ENCODE measurements around the gene PICK1. TPM values are rescaled to one million over a fixed set of nuclear protein-coding genes. Genes with fewer than 3 reads are reported as not detected.

The PICK1 gene
- polyA plus RNA-seq, 1 donor from 2014 or later, result 6.5 TPM

DNA sequence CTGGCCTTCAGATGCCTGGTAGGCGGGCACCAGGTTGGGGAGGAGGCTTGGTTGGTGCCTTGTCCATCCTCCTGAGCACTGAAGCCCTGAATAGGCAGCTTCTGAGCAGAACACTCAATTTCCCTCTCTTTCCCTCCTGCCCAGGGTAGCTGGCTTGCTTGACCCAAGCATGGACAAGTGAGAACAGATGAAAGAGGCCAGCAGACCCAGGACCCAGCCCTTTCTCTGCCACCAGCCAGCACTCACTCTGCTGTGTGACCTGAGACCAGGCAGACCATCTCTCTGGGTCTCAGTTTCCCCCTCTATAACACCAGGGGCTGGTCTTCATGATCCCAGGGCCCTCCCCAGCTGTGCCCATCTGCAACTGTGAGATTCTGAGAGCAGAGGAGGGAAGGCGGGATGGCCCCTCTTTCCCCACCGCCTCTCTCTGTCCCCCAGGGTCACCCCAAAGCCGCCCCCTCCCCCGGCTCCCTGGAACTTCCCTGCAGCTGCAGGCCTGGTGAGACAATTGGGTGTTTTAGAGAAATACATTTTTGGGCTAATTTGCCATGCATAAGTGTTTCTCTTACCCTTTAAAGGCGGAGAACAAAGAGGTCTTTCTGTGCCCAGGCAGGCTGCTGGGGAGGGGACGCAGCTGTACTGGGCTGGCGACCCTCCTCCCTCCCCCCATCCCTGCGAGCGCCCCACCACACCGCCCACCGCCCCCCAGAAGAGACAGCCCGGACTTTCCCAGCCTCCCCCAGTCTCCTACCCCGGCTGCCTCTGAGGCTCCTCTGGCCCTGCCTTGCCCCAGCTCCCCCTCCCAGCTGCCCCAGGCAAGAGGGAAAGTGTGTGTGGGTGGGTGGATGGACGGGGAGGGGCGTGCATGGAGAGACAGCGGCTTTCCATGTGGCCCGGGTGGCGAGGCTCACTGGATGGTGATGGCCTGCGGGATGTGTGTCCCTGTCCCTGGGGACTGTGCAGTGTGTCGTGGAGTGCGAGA, 30.8 kb upstream of the PICK1 start:
- H3K4me3 Mint-ChIP-seq, result peak overlapping the region in 1 of 4 donors; percentile 37
- H3K27me3 Mint-ChIP-seq, result peaks cover 4% of the 10 kb centered on the region
- H3K9me3 Mint-ChIP-seq, result no peaks in the 10 kb centered on the region

DNA sequence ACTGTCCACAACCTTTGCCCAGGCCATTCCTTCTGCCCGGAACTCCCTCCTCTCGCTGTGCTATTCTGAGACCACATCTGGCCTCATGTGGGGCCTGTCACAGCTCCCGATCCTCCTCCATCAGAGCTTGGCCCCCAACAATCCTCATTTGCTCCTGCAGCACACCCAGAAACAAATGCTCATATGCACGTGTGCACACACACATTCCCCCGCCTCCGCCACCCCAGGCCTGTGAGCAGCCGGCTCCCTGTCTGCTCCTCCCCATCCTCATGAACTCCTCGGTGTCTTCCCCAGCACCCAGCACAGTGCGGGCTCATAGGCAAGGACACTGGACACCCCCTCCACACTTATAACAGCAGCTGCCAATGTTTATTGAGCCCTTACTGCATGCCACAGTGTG, 29.7 kb upstream of the PICK1 start:
- no peak overlapping the region for H3K27ac Mint-ChIP-seq
- no peak overlapping the region for H3K4me3 Mint-ChIP-seq
- no peaks in the 10 kb centered on the region for H3K9me3 Mint-ChIP-seq
- H3K27me3 Mint-ChIP-seq, result peaks cover 4% of the 10 kb centered on the region
- H3K36me3 Mint-ChIP-seq, result peaks cover 2% of the 10 kb centered on the region
- H3K4me1 Mint-ChIP-seq, result peaks cover 0 to 5% (median 0%) of the 10 kb centered on the region in 3 donors

More for the DNA sequence above, 30.8 kb upstream of the PICK1 start:
- H3K36me3 Mint-ChIP-seq, result peaks cover 1% of the 10 kb centered on the region
- no peak overlapping the region for H3K27ac Mint-ChIP-seq
- peaks cover 0 to 5% (median 0%) of the 10 kb centered on the region in 3 donors for H3K4me1 Mint-ChIP-seq

DNA sequence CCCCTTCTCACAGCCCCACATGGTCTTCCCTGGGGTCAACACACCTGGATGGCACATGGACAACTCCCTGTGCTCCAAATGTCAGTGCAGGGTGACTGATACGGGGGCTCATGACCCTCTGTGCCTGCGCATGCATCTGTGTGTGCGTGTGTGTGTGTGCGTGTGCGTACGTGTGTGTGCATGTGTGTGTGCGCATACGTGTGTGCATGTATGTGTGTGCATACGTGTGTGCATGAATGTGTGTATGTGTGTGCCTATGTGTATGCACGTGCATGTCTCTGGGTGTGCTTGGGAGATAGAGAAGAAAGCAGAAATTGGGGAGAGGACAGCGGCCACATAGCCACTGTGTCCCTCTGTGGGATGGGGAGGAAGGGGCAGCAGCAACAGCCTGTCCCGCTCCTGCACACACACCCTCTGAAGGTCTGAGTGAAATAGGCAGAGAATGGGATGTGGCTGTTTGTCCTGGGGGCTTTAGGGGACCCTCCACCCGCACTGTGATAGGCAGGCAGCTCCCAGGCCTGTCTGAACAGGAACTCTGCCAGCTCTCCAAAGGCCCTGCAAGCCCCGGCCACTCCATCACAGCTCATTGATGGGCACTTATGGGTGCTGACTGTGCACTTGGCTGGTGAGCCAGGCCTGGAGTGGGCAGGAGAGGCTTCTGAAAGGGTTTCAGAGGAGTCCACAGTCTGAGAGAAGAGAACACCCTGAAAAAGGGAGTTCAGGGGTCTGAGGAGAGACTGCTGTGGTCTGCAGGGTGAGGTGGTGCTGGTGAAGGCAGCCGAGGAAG, 28.7 kb upstream of the PICK1 start:
- H3K4me3 Mint-ChIP-seq, result no peak overlapping the region
- H3K36me3 Mint-ChIP-seq, result peaks cover 3% of the 10 kb centered on the region
- H3K4me1 Mint-ChIP-seq, result peaks cover 0 to 5% (median 0%) of the 10 kb centered on the region in 3 donors
- no peaks in the 10 kb centered on the region for H3K9me3 Mint-ChIP-seq
- H3K27ac Mint-ChIP-seq, result no peak overlapping the region
- H3K27me3 Mint-ChIP-seq, result peaks cover 4% of the 10 kb centered on the region

DNA sequence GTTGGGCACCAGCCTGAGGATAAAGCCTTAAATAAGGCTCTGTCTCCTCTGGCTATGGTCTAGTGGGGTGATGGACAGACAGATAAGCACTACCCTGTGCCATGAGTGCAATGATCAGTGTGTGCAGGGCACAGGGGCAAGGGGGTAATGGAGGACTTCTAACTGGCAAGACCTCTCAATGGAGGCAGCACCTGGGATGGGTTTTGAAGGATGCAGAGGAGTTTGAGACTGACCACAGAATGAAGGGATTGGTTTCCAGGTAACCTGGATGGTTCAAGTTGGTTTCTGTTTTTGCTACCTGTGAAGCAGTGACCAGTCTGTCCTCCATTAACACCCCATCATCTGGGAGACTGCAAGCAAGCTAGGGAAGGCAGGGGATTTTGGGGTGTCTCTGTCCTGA, 27.8 kb upstream of the PICK1 start:
- H3K9me3 Mint-ChIP-seq, result no peaks in the 10 kb centered on the region
- peaks cover 3% of the 10 kb centered on the region for H3K36me3 Mint-ChIP-seq
- peak overlapping the region in 1 of 4 donors; percentile 55 for H3K4me3 Mint-ChIP-seq
- H3K27ac Mint-ChIP-seq, result no peak overlapping the region
- peaks cover 8% of the 10 kb centered on the region for H3K27me3 Mint-ChIP-seq
- peaks cover 0 to 5% (median 0%) of the 10 kb centered on the region in 3 donors for H3K4me1 Mint-ChIP-seq

DNA sequence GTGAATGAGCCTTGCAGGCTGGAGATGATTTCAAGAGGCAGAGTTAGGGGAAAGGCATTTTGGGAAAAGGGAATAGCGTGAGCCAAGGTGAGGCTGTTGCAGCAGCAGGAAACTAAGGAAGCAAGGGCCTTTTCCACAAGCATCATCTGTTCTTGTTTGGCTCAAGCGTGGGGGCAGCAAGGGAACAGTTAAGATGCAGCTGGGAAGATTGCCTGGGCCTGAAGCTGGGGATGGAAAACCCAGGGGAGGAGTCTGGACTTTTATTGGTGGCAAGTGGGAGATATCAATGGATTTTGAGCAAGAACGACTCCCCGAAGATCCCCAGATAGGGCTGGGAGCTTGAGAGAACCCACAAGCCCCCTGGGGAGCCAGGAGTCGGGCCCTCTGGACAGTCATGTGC, 27.3 kb upstream of the PICK1 start:
- Mint-ChIP-seq H3K4me1 (peaks cover 0 to 6% (median 1%) of the 10 kb centered on the region in 3 donors), H3K27me3 (peaks cover 8% of the 10 kb centered on the region), H3K27ac (no peak overlapping the region), H3K36me3 (peaks cover 3% of the 10 kb centered on the region), H3K9me3 (no peaks in the 10 kb centered on the region), H3K4me3 (no peak overlapping the region)

DNA sequence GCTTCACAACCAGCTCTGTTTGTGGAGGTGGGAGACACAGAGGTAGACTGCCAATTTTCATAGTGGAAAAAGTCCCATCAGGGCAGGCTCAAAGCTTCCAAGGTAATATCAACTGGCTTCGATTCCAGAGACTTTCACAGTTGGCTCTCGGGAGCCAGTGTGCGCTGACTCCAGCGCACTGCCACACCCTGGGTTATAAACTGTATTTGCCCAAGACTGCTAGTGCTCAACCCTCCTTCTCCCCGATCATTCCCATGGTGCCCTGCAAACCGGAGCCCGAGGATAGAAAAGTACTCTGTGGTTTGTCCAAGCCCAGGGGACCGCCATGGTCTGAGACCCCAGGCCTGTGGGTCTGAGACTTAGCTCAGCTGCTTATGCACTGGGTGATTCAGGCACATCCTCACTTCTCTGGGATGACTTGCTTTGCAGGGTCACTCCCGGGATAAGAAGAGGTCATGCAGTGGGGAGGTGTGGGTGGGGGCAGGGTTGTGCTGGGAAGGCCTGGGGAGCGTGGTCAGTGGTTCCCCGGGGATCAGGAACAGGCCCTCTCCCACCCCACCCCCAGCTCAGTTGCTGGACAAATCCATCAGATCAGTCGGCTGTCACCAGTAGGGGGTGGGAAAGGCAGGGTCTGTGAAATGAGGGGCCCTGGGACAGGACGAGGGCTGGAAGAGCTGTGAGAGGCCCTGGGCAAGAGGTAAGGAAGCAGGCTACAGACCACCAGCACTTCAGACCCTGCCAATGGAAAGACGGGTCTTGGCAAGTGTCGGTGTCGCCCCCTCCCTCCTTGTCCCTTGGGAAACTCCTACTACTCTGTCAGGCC, 26.7 kb upstream of the PICK1 start:
- peaks cover 0 to 8% (median 1%) of the 10 kb centered on the region in 3 donors for H3K4me1 Mint-ChIP-seq
- H3K27ac Mint-ChIP-seq, result no peak overlapping the region
- peaks cover 3% of the 10 kb centered on the region for H3K36me3 Mint-ChIP-seq
- peaks cover 8% of the 10 kb centered on the region for H3K27me3 Mint-ChIP-seq
- H3K9me3 Mint-ChIP-seq, result no peaks in the 10 kb centered on the region
- H3K4me3 Mint-ChIP-seq, result no peak overlapping the region

DNA sequence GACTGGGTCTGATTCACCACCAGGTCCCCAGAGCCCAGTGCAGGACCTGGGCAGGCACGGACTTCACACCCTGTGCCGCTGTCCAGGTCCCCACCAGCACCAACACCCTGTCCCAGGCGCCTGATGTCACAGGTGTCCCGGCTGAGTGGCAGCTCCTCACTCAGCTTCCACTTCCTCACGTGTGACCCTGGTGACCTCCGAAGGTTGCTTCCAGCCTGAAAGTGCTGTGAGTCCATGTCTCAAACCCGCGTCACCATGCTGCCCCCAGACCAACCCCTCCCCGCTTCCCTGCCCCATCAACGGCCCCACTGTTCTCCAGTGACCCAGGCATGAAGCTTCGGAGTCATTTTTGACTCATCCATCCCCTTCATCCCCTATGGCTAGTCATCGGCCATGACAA, 25.7 kb upstream of the PICK1 start:
- H3K36me3 Mint-ChIP-seq, result peaks cover 3% of the 10 kb centered on the region
- no peak overlapping the region for H3K27ac Mint-ChIP-seq
- no peak overlapping the region for H3K4me3 Mint-ChIP-seq
- peaks cover 6% of the 10 kb centered on the region for H3K27me3 Mint-ChIP-seq
- H3K9me3 Mint-ChIP-seq, result no peaks in the 10 kb centered on the region
- H3K4me1 Mint-ChIP-seq, result peaks cover 0 to 8% (median 1%) of the 10 kb centered on the region in 3 donors

DNA sequence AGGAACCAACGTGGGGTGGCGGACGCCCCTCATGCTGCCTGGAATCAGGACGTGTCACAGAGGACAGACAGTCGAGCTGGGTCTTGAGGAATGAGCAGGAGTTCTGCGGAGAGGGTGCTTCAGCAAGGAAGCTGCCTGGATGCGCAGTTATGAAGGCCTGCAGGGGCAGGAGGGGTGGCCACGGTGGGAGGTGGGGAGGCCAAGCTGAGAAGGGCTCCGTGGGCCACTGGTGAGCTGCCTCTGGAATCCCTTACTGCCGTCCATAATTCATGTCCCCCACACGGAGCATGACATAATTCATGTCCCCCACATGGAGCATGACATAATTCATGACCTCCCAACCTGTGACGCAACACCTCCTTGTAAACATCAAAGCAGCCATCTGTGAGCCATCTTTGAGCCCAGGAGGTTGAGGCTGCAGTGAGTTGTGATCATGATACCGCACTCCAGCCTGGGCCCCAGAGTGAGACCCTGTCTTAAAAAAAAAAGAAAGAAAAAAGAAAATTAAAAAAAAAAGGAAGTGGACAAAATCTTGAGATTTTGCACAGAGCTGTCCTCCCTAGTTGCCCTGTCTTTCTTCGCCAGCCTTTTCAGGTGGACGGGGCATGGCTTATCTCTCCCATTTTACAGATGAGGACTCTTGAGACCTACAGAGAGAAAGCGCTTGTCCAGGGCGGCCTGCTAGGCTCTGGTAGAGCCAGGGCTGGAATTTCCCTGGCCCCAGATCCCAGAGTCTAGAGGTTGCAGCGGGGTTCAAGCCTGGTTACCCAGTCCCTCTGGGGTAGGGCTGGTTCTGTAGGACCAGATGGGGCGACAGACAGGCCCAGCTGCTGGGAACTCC, 24.3 kb upstream of the PICK1 start:
- Mint-ChIP-seq H3K9me3 (no peaks in the 10 kb centered on the region), H3K27ac (no peak overlapping the region), H3K36me3 (peaks cover 1% of the 10 kb centered on the region), H3K27me3 (peaks cover 7% of the 10 kb centered on the region), H3K4me1 (peaks cover 0 to 8% (median 1%) of the 10 kb centered on the region in 3 donors), H3K4me3 (no peak overlapping the region)

DNA sequence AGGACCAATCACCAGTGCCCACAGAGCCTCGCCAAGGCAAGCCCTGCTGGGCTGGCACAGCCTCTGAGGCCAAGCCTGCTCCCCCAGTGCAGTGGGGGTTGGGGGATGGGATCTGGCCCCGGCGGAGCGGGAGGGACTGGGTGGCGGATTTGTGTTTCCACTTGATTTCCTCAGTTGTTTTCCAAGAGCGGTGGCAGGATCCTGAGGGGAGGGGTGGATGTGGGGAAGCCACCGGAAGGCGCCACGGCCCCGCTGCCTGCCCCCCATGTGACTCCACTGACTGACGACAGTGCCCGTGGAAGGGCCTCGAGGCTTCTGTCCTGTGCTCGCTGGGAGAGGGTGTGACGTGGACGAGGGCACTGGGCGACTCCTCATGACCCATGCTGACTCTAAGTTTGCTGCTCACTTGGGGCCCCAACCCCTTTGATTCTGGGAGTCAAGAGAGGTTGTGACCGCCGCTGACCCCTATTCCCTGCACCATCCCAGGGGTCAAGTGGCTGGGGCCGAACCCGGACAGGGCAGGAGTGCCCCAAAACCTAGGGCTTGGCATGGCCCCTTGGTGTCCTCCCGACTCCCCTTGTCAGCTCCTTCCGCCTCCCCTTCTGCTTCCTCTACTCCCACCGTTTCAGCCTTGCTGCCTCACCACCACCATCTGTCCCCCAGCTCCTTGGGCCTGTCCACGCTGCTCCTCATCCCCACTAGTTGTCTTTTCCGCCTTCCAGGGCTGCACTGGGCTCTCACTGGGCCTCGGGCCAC, 23.5 kb upstream of the PICK1 start:
- H3K36me3 Mint-ChIP-seq, result peaks cover 1% of the 10 kb centered on the region
- H3K4me1 Mint-ChIP-seq, result peaks cover 0 to 8% (median 1%) of the 10 kb centered on the region in 3 donors
- peaks cover 8% of the 10 kb centered on the region for H3K27me3 Mint-ChIP-seq
- no peaks in the 10 kb centered on the region for H3K9me3 Mint-ChIP-seq
- H3K4me3 Mint-ChIP-seq, result no peak overlapping the region
- H3K27ac Mint-ChIP-seq, result no peak overlapping the region

DNA sequence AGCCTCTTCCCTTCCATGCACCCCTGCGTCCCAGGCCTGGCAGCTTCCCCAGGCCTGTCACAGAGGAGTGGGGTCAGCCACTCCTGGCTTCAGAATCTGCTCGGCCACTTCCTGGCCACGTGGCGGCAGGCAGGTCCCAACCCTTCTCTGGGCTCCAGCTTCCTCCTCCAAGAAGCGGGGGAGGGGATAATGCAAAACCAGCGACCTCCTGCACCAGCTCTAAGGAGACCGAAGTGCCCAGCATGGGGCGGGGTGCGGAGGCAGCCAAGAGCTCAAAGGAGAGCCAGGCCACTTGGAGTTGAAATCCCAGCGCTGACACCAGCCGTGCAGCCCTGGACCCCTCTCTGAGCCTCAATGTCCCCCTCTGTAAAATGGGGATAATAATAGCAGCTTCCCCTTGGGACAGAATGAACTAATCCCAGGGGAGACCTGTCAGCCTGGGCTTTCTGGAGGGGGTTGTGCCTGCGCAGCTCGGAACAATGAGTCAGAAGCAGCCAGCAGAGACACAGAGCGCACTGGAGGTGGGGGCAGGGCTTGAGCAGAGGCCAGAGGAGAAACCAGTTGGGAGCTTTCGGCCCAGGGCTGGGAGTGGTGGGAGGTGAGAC, 22.8 kb upstream of the PICK1 start:
- Mint-ChIP-seq H3K36me3 (peaks cover 1% of the 10 kb centered on the region), H3K9me3 (no peaks in the 10 kb centered on the region), H3K4me1 (peaks cover 0 to 5% (median 1%) of the 10 kb centered on the region in 3 donors), H3K27me3 (peaks cover 8% of the 10 kb centered on the region), H3K4me3 (no peak overlapping the region), H3K27ac (no peak overlapping the region)

DNA sequence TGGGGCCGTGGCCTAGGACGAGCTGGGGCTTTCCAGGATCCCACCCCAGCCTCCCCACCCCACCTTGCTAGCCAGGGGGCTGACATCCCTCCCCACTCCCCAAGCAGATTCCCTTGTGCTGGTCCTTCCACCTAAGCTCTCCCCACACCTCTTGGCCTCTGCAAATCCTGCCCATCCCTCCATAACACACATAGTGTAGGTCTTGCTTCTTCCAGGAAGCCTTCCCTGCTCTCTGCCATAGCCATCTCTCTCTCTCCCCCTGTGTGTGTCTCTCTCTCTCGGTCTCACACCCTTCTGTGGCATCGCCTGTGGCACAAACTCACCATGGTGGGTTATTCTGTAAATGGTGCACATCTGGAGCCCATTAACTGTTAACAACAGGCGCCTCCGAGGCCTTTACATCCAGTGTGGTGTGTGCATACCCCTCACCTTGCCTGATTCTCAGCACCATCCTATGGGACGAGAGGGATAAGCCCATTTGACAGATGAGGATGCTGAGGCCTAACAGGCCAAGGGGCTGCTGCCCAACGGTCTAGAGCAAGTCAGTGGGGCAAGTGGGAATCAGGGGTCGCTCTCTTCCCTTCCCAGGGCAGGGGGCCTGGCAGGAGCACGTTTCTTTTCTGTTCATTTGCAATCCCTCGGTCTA, 22.2 kb upstream of the PICK1 start:
- H3K4me3 Mint-ChIP-seq, result peak overlapping the region in 1 of 4 donors; percentile 47

DNA sequence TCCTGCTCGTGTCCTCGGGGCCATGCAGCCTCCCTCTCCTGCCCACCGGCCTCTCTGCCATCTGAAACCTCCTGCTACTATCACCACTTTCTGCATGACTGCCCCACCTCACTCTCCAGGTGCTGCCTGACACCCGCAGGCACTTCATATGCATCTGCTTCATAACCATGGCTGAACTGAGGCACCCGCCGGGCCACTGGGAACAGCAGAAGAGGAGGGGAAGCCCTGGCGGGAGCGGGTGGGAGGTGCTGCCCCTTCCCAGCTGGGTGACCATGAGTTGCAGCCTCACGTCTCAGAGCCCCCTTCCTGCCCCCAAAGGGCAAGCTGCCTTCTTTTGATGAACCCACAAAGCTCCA, 21.7 kb upstream of the PICK1 start:
- H3K27me3 Mint-ChIP-seq, result peaks cover 13% of the 10 kb centered on the region
- H3K27ac Mint-ChIP-seq, result peak overlapping the region in 1 of 3 donors; percentile 19
- H3K9me3 Mint-ChIP-seq, result no peaks in the 10 kb centered on the region
- peaks cover 1% of the 10 kb centered on the region for H3K36me3 Mint-ChIP-seq
- peaks cover 0 to 3% (median 1%) of the 10 kb centered on the region in 3 donors for H3K4me1 Mint-ChIP-seq
- no peak overlapping the region for H3K4me3 Mint-ChIP-seq

More for the DNA sequence above, 22.2 kb upstream of the PICK1 start:
- Mint-ChIP-seq H3K27me3 (peaks cover 10% of the 10 kb centered on the region), H3K36me3 (peaks cover 1% of the 10 kb centered on the region), H3K9me3 (no peaks in the 10 kb centered on the region), H3K4me1 (peaks cover 0 to 3% (median 1%) of the 10 kb centered on the region in 3 donors), H3K27ac (no peak overlapping the region)
